Measurements from ENCODE around the gene BBS9.

BBS9 gene

GRCh38 chr7:33392148-33392547 lies 262.8 kb downstream of the BBS9 start:
- peak; percentile 70 for DNase-seq

GRCh38 chr7:33393770-33394169 lies 264.4 kb downstream of the BBS9 start:
- DNase-seq: no peak

GRCh38 chr7:33395340-33395739 lies 266.0 kb downstream of the BBS9 start:
- DNase-seq: peak; percentile 28

GRCh38 chr7:33399528-33400213 lies 270.3 kb downstream of the BBS9 start:
- DNase-seq: no peak

- no peak for DNase-seq
Observed at GRCh38 chr7:33400214-33400538, 270.8 kb downstream of the BBS9 start.

- DNase-seq: no peak
Observed at GRCh38 chr7:33410266-33410665, 280.9 kb downstream of the BBS9 start.

- no peak for DNase-seq
Observed at GRCh38 chr7:33411020-33411419, 281.7 kb downstream of the BBS9 start.

GRCh38 chr7:33412331-33412730 lies 283.0 kb downstream of the BBS9 start:
- no peak for DNase-seq

GRCh38 chr7:33418251-33418701 lies 288.9 kb downstream of the BBS9 start:
- no peak for DNase-seq

GRCh38 chr7:33420311-33420940 lies 291.1 kb downstream of the BBS9 start:
- no peak for DNase-seq

GRCh38 chr7:33421429-33421828 lies 292.1 kb downstream of the BBS9 start:
- no peak for DNase-seq

- no peak for DNase-seq
Observed at GRCh38 chr7:33422141-33422540, 292.8 kb downstream of the BBS9 start.

GRCh38 chr7:33422825-33423645 lies 293.7 kb downstream of the BBS9 start:
- no peak for DNase-seq

GRCh38 chr7:33423646-33424020 lies 294.3 kb downstream of the BBS9 start:
- DNase-seq: no peak

- no peak for DNase-seq
Observed at GRCh38 chr7:33425395-33425794, 296.0 kb downstream of the BBS9 start.

GRCh38 chr7:33425929-33426678 lies 296.7 kb downstream of the BBS9 start:
- DNase-seq: no peak

GRCh38 chr7:33428415-33428814 lies 299.1 kb downstream of the BBS9 start:
- no peak for DNase-seq

- DNase-seq: no peak
Observed at GRCh38 chr7:33431543-33431942, 302.2 kb downstream of the BBS9 start.

GRCh38 chr7:33432821-33433220 lies 303.5 kb downstream of the BBS9 start:
- DNase-seq: no peak

GRCh38 chr7:33433357-33433756 lies 304.0 kb downstream of the BBS9 start:
- no peak for DNase-seq

- DNase-seq: no peak
Observed at GRCh38 chr7:33444511-33444910, 315.1 kb downstream of the BBS9 start.

- DNase-seq: peak; percentile 58
Observed at GRCh38 chr7:33446551-33446950, 317.2 kb downstream of the BBS9 start.

GRCh38 chr7:33448035-33448434 lies 318.7 kb downstream of the BBS9 start:
- no peak for DNase-seq
